ENCODE measurements around the gene WDR55.
"Not testable (repeated sequence)": the region's sequence is repeated elsewhere in the genome, so short reads cannot be mapped to it uniquely, and the experiment has no call there.

The WDR55 gene

DNA sequence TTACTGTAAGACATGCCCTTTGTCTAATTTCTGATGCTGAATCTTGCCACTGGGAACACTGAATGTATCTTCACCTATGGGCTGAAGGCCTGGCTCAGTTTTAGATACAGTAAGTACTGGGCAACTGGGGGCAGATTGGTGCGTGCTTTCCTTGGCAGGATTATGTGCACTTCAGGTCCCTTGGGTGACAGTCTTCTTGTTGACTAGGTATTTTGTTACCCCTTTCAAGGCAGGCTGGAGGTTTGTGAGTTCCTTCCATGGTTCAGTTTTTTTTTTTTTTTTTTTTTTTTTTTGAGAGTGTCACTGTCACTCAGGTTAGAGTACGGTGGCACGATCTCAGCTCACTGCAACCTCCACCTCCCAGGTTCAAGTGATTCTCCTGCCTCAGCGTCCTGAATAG lies 43.1 kb downstream of the WDR55 start:
- Histone ChIP-seq H3K9me3 (ENCODE audit: low read length) (no peaks in the 10 kb centered on the region), H2AFZ (ENCODE audit: low read depth, low read length) (no peak overlapping the region), H3K27me3 (ENCODE audit: insufficient read depth, low read length) (no peaks in the 10 kb centered on the region), H3K4me1 (ENCODE audit: insufficient read depth, low read length) (no peaks in the 10 kb centered on the region), H3K4me3 (ENCODE audit: low read length) (no peak overlapping the region), H3K36me3 (ENCODE audit: insufficient read depth, low read length) (peaks cover 47% of the 10 kb centered on the region)

DNA sequence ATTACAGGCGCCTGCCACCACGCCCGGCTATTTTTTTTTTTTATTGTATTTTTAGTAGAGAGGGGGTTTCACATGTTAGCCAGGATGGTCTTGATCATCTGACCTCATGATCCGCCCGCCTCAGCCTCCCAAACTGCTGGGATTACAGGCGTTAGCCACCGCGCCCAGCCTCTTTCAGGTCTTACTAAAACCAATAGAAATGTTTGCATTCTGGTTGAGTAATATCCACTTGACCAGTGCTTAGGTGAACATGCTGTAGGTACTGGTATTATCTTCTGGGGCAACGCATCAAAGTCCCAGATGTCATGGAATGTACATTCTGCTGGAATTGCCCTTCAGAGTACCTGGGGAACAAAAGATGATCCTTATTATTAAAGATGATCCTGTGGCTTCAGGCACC lies 44.1 kb downstream of the WDR55 start:
- H3K4me3 ChIP-seq (ENCODE audit: low read length); H3K4me1 ChIP-seq (ENCODE audit: insufficient read depth, low read length); H3K27me3 ChIP-seq (ENCODE audit: insufficient read depth, low read length); H2AFZ ChIP-seq (ENCODE audit: low read depth, low read length); H3K9me3 ChIP-seq (ENCODE audit: low read length): not testable (repeated sequence)
- peaks cover 37% of the 10 kb centered on the region for H3K36me3 ChIP-seq (ENCODE audit: insufficient read depth, low read length)

DNA sequence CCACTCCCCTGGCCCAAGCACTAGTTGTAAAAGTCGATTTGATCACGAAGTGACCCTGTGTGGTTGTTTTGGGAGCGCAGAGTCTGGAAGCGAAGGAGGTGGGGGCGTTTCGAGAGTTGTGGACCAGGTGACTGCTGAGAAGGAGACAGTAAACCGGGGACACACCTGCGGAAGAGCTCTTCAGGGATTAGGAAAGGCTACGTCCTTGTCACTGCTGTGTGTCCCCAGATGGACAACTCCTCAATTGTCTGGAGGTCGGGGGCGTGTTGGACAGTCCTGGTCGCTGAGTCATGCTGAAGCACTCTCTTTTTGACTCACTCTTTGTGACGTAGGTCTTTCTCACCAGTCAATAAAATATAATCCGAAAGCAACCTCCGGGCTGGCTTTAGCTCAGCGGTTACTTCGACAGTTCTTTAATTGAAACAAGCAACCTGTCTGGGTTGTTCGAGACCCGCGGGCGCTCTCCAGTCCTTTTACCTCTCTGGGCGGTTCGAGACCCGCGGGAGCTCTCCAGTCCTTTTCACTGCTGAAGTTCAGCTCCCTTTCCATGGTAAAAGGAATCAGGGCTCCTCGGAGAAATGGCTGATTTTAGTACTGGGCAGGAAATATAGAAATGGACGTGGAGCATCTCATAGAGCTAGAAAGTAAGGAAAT lies 46.3 kb downstream of the WDR55 start:
- Histone ChIP-seq H3K36me3 (ENCODE audit: insufficient read depth, low read length) (peaks cover 16% of the 10 kb centered on the region), H3K27me3 (ENCODE audit: insufficient read depth, low read length) (no peaks in the 10 kb centered on the region), H2AFZ (ENCODE audit: low read depth, low read length) (peak overlapping the region; percentile 88), H3K4me3 (ENCODE audit: low read length) (peak overlapping the region; percentile 55), H3K4me1 (ENCODE audit: insufficient read depth, low read length) (no peaks in the 10 kb centered on the region), H3K9me3 (ENCODE audit: low read length) (no peaks in the 10 kb centered on the region)

DNA sequence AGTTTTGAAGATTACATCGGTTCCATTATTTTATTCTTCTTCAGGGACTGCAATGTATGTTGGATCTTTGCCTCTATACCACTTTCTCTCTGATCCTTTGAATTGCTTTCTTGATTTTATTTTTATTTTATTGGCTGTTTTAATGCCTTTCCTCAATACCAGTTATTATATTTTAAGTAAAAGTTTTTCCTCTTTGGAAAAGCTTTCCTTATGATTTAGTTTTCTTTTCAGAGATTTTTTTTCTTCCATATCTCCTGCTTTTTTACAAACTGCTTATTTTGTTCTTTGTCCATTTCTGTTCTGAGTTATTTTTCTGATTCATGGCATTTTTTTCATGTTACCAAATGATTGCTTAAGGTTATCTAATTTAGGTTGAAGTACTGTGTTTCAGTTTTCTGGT lies 47.1 kb downstream of the WDR55 start:
- peaks cover 9% of the 10 kb centered on the region for H3K36me3 ChIP-seq (ENCODE audit: insufficient read depth, low read length)
- H3K4me1 ChIP-seq (ENCODE audit: insufficient read depth, low read length): no peaks in the 10 kb centered on the region
- peak overlapping the region; percentile 88 for H2AFZ ChIP-seq (ENCODE audit: low read depth, low read length)
- H3K4me3 ChIP-seq (ENCODE audit: low read length): peak overlapping the region; percentile 55
- H3K9me3 ChIP-seq (ENCODE audit: low read length): no peaks in the 10 kb centered on the region
- H3K27me3 ChIP-seq (ENCODE audit: insufficient read depth, low read length): no peaks in the 10 kb centered on the region

DNA sequence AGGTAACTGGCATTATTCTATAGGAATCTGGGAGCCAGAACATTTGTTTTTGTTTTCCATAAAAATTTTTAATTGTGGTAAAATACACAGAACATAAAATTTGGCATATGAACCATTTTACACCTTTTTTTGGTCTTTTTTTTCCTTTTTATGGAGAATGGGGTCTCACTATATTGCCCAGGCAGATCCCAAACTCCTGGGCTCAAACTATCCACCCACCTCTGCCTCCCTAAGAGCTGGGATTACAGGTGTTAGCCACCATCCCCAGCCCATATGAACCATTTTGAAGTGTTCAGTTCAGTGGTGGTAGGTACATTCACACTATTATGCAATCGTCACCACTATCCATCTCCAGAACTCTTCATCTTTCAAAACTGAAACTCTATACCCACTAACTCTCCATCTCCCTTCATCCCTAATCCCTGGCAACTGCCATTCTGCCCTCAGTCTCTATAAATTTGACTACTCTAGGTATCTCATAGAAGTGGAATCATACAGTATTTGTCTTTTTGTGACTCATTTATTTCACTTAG lies 48.9 kb downstream of the WDR55 start:
- no peaks in the 10 kb centered on the region for H3K27me3 ChIP-seq (ENCODE audit: insufficient read depth, low read length)
- H3K4me1 ChIP-seq (ENCODE audit: insufficient read depth, low read length): no peaks in the 10 kb centered on the region
- no peaks in the 10 kb centered on the region for H3K9me3 ChIP-seq (ENCODE audit: low read length)
- no peak overlapping the region for H2AFZ ChIP-seq (ENCODE audit: low read depth, low read length)
- H3K4me3 ChIP-seq (ENCODE audit: low read length): no peak overlapping the region
- H3K36me3 ChIP-seq (ENCODE audit: insufficient read depth, low read length): no peaks in the 10 kb centered on the region

DNA sequence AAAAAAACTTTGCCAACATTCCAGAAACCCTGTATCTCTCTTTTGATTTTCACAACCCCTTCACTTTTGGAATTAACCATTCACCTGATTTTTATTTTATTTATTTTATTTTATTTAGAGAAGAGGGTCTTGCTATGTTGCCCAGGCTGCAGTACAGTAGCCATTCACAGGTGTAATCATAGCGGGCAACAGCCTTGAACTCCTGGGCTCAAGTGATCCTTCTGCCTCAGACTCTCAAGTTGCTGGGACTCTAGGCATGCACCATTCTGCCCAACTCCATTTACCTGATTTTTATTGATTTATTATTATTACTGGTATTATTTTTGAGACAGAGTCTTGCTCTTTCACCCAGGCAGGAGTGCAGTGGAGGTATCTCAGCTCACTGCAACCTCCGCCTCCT lies 51.5 kb downstream of the WDR55 start:
- not testable (repeated sequence) for H3K4me3 ChIP-seq (ENCODE audit: low read length); H3K36me3 ChIP-seq (ENCODE audit: insufficient read depth, low read length); H3K4me1 ChIP-seq (ENCODE audit: insufficient read depth, low read length); H3K9me3 ChIP-seq (ENCODE audit: low read length); H3K27me3 ChIP-seq (ENCODE audit: insufficient read depth, low read length); H2AFZ ChIP-seq (ENCODE audit: low read depth, low read length)

DNA sequence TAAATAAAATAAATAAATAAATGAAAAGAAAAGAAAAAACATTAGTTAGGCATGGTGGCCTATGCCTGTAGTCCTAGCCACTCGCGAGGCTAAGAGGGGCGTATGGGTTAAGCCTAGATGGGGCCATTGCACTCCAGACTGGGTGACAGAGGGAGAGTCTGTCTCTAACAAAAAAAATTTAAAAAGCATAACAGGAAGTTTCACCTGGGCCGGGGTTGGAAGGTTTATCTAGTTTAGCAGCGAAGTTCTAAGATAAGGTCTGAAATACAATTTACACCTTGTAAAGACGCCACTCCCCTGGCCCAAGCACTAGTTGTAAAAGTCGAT lies 53.5 kb downstream of the WDR55 start:
- no peaks in the 10 kb centered on the region for H3K27me3 ChIP-seq (ENCODE audit: insufficient read depth, low read length)
- H3K9me3 ChIP-seq (ENCODE audit: low read length): no peaks in the 10 kb centered on the region

DNA sequence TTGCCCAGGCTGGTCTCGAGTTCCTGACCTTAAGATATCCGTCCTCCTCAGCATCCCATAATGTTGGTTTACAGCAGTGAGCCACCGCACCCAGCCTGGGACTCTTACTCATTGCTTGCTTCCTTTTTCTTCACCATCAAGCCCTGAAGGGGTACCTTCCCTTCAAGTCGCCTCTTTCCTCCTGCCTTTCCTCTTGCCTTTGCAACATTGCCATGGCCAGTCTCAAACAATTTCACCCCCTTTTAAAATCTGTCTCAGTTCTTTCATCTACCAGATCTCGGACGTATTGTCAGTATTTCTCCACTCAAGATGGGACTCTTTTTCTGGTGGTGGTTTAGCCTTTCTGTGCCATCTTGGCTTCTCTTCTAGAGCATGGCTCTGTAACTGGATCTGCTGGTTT lies 56.0 kb downstream of the WDR55 start:
- H3K36me3 ChIP-seq (ENCODE audit: insufficient read depth, low read length); H3K27me3 ChIP-seq (ENCODE audit: insufficient read depth, low read length); H2AFZ ChIP-seq (ENCODE audit: low read depth, low read length); H3K9me3 ChIP-seq (ENCODE audit: low read length); H3K4me1 ChIP-seq (ENCODE audit: insufficient read depth, low read length); H3K4me3 ChIP-seq (ENCODE audit: low read length): not testable (repeated sequence)

More for the DNA sequence above, 53.5 kb downstream of the WDR55 start:
- Histone ChIP-seq H3K4me1 (ENCODE audit: insufficient read depth, low read length) (no peaks in the 10 kb centered on the region), H3K36me3 (ENCODE audit: insufficient read depth, low read length) (no peaks in the 10 kb centered on the region), H3K4me3 (ENCODE audit: low read length) (no peak overlapping the region), H2AFZ (ENCODE audit: low read depth, low read length) (no peak overlapping the region)

DNA sequence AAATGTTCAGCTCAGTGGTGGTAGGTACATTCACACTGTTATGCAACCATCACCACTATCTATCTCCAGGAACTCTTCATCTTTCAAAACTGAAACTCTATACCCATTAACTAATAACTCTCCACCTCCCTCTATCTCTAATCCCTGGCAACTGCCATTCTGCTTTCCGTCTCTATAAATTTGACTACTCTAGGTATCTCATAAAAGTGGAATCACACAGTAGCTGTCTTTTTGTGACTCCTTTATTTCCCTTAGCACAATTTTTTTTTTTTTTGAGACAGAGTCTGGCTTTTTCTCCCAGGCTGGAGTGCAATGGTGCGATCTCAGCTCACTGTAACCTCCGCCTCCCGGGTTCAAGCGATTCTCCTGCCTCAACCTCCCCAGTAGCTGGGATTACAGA lies 56.7 kb downstream of the WDR55 start:
- not testable (repeated sequence) for H3K4me1 ChIP-seq (ENCODE audit: insufficient read depth, low read length); H3K27me3 ChIP-seq (ENCODE audit: insufficient read depth, low read length); H3K4me3 ChIP-seq (ENCODE audit: low read length); H3K9me3 ChIP-seq (ENCODE audit: low read length); H3K36me3 ChIP-seq (ENCODE audit: insufficient read depth, low read length); H2AFZ ChIP-seq (ENCODE audit: low read depth, low read length)
